OCI-LY1 (cell line): ENCODE measurements around the gene KLC1.

ENCODE experiments used
- EZH2 ChIP-seq: fragments of 200-600 bp; sonication (generic), shearing (Covaris generic); IDR thresholded peaks from 2 replicates; pipeline ENCODE4 v1.8.0; 2017; ENCODE audit warnings: borderline replicate concordance, mixed run types, mild to moderate bottlenecking, antibody characterized with exemption, low read length, moderate library complexity, mixed read lengths
- TF ChIP-seq, protein P1 (sequence below): fragments of 200-600 bp; sonication (generic), shearing (Covaris generic); IDR thresholded peaks from 2 replicates; pipeline ENCODE4 v1.5.1; 2017; ENCODE audit warnings: mild to moderate bottlenecking, antibody characterized with exemption, low read length, moderate library complexity, mixed read lengths

GRCh38 chr14:103718572-103718971, 89.6 kb downstream of the KLC1 start:
- TF ChIP-seq, protein P1, sequence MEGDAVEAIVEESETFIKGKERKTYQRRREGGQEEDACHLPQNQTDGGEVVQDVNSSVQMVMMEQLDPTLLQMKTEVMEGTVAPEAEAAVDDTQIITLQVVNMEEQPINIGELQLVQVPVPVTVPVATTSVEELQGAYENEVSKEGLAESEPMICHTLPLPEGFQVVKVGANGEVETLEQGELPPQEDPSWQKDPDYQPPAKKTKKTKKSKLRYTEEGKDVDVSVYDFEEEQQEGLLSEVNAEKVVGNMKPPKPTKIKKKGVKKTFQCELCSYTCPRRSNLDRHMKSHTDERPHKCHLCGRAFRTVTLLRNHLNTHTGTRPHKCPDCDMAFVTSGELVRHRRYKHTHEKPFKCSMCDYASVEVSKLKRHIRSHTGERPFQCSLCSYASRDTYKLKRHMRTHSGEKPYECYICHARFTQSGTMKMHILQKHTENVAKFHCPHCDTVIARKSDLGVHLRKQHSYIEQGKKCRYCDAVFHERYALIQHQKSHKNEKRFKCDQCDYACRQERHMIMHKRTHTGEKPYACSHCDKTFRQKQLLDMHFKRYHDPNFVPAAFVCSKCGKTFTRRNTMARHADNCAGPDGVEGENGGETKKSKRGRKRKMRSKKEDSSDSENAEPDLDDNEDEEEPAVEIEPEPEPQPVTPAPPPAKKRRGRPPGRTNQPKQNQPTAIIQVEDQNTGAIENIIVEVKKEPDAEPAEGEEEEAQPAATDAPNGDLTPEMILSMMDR: no peak
- no peak for TF ChIP-seq EZH2
